Measurements from ENCODE around the gene DNAI1.

DNA sequence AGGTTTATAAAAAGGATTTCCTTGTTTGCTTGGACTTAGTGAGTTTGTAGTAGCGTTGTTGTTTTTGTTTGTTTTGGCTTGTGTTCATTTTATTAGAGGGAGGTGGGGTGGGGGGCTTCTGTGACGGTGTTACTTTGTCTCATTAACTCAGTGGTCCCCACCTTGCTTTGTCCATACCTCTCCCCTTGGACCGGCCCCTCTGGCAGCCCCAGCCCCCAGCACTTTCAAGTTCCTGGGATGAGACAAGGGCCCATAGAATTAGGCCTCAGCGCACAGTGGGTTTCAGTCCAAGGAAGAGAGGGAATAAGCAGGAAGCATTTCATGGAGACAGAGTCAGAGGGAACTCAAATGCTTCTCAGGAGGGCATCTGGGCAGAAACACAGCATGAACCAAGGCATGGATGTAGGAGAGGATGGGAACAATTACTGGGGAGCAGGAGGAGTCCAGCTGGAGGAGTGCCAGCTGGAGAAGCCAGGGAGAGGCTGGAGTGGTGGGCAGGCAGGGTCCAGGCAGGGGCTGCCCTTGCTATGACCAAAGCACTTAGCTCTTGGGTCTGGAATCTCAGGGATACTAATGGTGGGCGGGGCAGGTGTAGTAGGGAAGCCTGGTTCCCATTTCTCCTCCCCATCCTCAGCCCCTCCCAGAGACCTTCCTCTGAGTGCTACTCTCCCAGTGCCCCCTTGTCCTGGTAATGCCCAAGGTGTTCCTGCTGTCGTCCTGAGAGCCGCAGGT, 87.7 kb downstream of the DNAI1 start:
- TF ChIP-seq, protein P1, sequence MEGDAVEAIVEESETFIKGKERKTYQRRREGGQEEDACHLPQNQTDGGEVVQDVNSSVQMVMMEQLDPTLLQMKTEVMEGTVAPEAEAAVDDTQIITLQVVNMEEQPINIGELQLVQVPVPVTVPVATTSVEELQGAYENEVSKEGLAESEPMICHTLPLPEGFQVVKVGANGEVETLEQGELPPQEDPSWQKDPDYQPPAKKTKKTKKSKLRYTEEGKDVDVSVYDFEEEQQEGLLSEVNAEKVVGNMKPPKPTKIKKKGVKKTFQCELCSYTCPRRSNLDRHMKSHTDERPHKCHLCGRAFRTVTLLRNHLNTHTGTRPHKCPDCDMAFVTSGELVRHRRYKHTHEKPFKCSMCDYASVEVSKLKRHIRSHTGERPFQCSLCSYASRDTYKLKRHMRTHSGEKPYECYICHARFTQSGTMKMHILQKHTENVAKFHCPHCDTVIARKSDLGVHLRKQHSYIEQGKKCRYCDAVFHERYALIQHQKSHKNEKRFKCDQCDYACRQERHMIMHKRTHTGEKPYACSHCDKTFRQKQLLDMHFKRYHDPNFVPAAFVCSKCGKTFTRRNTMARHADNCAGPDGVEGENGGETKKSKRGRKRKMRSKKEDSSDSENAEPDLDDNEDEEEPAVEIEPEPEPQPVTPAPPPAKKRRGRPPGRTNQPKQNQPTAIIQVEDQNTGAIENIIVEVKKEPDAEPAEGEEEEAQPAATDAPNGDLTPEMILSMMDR (IDR thresholded peaks at IDR 0.05), result no peak
- TF ChIP-seq POLR2A (IDR thresholded peaks at IDR 0.05), result no peak
